H54 (cell line): ENCODE measurements around the gene SHANK3.

Experiments
- DNase-seq: peaks from one replicate; pipeline ENCODE4 v3.0.0; 2011; ENCODE audit warnings: low spot score, mixed read lengths; ENCODE audit not compliant: insufficient read length
- FAIRE-seq: peaks from 3 replicates; lab custom pipeline; 2011; peaks lifted over from hg19 to GRCh38; lab: Jason Lieb, UNC
- POLR2A ChIP-seq: IDR thresholded peaks from 2 replicates; pipeline ENCODE4 v1.6.1; 2011; ENCODE audit warnings: low read depth, mild to moderate bottlenecking, low read length

The SHANK3 gene

DNA sequence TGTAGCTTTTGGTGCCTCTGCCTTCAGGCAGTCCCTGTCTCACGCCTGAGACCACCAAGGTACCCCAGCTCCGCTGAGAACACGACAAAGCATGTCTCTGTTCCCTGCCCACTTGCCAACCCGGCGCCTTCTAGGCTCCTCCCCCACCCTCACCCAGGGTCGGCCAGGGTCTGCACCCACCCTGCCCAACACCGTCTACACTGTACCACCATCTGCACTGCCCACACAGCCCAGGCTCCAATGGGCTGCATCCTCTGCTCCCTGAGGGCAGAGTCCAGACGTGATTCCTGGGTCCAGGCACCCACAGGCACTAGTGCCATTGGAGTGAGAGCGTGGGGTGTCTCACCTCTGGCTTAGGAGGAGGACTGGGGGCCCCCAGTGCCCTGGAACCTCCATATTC, 42.6 kb downstream of the SHANK3 start:
- no peak for TF ChIP-seq POLR2A
- no peak for DNase-seq
- FAIRE-seq, result no peak

DNA sequence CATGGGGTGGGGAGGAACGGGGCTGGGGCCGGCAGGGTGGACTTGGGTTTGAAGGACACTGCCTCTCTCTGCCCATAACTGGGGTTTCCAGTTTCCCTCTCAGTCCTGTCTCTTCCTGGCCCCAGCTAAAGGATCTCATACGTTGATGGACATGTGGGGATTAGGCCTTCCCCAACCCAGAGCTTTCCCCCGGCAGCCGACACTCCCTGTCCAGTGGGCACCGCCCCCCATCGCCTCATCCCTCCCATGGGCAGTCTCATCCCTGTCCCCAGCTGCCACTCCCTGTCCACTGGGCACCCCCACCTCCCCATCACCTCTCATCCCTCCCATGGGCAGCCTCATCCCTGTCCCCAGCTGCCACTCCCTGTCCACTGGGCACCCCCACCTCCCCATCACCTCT, 43.2 kb downstream of the SHANK3 start:
- DNase-seq (no peak), FAIRE-seq (no peak)
- TF ChIP-seq POLR2A, result no peak

DNA sequence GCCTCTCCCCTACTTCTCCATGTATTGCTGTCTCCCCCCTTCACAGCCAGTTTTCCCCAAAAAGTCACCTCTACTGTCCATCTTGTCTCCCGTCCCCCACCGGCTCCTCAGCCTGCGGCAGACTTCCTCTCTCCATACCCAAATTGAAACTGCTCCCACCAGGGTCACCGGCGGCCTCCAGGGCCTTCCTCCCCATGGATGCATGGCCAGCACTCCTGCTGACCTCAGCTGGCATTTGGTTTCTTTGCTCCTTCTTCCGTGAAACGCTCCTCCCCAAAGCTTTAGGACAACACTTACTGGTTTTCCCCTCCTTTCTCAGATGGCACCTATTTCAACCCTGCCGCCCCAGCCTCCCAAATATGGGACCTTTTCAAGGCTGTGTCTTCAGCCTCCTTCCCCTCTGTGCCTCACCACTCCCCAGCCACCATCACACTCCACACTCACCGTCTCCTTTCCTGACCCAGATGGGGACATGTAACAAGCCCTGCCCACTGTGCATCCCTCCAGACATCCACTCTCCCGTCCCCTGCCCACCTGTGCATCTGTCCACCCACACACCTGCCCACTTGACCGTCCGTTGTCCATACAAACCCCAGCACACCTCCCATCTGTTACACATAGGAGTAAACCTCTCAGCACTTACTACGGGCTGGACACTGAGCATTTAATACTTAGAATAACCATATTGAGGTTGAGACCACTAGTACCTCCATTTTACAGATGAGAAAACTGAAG, 43.8 kb downstream of the SHANK3 start:
- FAIRE-seq (no peak), DNase-seq (no peak)
- TF ChIP-seq POLR2A, result no peak

DNA sequence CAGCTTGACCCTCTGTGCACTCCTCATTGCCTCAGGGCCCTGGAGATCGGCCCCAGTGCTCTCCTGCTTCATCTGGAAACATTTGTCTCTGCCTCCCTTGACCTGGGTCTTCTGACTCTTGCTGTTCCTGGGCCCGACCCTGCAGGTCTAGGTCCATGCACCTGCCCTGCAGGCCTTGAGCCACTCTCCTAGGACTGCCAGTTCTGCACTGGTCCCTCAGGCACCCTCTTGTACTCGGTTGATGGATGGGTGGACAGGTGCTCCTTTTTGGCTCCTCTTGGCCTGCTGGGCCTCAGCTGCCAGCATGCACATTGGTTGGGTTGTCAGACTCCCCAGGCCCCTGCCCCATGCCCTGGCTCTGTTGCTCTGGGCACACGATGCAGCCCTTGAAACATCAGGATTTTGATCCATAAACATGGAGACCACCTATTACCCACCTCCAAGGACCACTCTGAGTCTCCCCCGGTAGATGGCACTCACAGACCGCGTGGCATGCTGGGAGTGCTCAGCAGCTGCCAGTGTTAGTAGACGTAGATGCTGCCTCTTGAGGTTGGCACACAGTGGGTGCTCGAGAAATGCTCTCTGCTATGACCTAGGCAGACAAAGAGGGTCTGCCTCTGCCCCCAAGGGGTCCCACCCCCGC, 45.2 kb downstream of the SHANK3 start:
- FAIRE-seq (no peak), DNase-seq (no peak)
- TF ChIP-seq POLR2A, result no peak

DNA sequence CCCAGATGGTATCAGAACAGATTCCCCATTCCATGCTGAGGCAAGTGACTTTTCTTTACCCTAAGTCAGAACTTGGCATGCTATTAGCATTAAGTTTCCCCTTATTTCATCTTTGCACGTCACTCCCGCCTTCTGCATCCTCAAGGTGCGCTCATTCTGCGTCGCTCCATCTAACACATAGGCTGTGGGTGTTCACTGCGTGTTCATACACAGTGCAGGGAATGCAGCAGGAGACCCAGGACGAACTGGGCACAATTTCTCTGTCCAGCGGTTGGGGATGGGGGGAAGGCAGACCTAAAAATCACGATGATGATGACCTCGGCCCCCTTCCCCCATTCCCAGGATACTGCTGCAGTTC, 45.7 kb downstream of the SHANK3 start:
- DNase-seq, result no peak
- TF ChIP-seq POLR2A, result no peak
- FAIRE-seq, result no peak

DNA sequence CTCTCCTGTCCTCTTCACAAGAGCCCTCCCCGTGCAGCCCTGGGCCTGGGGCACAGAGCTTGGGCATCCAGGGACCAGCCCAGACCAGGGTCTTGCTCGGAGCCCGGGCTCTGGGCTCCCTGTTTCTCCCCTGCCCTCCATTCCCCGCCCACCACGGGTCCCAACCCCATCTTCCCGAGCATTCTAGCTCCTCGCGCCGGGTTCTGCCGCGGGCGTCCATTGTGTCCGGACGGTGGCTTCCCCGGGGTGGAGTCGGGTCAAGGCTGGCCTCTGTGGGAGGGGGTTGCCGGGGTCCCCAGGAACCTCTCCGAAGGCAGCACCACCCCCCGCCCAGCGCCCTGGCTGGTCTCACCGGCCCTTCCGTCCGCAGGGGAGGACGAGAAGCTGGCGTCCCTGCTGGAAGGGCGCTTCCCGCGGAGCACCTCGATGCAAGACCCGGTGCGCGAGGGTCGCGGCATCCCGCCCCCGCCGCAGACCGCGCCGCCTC, 47.2 kb downstream of the SHANK3 start:
- DNase-seq (no peak), FAIRE-seq (no peak)
- TF ChIP-seq POLR2A, result no peak

DNA sequence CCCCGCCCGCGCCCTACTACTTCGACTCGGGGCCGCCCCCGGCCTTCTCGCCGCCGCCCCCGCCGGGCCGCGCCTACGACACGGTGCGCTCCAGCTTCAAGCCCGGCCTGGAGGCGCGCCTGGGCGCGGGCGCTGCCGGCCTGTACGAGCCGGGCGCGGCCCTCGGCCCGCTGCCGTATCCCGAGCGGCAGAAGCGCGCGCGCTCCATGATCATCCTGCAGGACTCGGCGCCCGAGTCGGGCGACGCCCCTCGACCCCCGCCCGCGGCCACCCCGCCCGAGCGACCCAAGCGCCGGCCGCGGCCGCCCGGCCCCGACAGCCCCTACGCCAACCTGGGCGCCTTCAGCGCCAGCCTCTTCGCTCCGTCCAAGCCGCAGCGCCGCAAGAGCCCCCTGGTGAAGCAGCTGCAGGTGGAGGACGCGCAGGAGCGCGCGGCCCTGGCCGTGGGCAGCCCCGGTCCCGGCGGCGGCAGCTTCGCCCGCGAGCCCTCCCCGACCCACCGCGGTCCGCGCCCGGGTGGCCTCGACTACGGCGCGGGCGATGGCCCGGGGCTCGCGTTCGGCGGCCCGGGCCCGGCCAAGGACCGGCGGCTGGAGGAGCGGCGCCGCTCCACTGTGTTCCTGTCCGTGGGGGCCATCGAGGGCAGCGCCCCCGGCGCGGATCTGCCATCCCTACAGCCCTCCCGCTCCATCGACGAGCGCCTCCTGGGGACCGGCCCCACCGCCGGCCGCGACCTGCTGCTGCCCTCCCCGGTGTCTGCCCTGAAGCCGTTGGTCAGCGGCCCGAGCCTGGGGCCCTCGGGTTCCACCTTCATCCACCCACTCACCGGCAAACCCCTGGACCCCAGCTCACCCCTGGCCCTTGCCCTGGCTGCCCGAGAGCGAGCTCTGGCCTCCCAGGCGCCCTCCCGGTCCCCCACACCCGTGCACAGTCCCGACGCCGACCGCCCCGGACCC, 48.0 kb downstream of the SHANK3 start:
- TF ChIP-seq POLR2A, result no peak
- DNase-seq (no peak), FAIRE-seq (no peak)

DNA sequence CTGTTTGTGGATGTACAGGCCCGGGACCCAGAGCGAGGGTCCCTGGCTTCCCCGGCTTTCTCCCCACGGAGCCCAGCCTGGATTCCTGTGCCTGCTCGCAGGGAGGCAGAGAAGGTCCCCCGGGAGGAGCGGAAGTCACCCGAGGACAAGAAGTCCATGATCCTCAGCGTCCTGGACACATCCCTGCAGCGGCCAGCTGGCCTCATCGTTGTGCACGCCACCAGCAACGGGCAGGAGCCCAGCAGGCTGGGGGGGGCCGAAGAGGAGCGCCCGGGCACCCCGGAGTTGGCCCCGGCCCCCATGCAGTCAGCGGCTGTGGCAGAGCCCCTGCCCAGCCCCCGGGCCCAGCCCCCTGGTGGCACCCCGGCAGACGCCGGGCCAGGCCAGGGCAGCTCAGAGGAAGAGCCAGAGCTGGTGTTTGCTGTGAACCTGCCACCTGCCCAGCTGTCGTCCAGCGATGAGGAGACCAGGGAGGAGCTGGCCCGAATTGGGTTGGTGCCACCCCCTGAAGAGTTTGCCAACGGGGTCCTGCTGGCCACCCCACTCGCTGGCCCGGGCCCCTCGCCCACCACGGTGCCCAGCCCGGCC, 48.7 kb downstream of the SHANK3 start:
- no peak for DNase-seq
- TF ChIP-seq POLR2A, result no peak
- FAIRE-seq, result no peak

DNA sequence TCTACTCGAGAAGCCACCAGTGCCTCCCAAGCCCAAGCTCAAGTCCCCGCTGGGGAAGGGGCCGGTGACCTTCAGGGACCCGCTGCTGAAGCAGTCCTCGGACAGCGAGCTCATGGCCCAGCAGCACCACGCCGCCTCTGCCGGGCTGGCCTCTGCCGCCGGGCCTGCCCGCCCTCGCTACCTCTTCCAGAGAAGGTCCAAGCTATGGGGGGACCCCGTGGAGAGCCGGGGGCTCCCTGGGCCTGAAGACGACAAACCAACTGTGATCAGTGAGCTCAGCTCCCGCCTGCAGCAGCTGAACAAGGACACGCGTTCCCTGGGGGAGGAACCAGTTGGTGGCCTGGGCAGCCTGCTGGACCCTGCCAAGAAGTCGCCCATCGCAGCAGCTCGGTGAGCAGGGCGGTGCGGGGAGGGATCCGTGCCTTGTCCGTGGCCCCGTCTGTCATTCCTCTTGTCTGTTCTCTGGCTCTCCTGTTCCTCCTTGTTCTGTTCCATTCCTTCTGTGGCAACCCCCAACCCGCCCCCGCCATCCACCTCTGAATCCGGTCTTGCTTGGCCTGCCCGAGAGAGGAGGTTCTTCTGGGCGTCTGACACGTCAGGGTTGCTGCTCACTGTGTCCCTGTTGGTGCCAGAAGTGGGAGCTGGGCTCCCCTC, 49.6 kb downstream of the SHANK3 start:
- DNase-seq (no peak), FAIRE-seq (no peak)
- no peak for TF ChIP-seq POLR2A
